IMR-90 (cell line): ENCODE results near the gene SSNA1.

ENCODE experiments used
- CEBPB ChIP-seq: IDR thresholded peaks from 2 replicates; pipeline ENCODE4 v1.6.1; 2012; ENCODE audit warnings: low read depth, low read length, improper control_type of control experiment
- CTCF ChIP-seq: conservative IDR thresholded peaks from 2 replicates; pipeline ENCODE4 v1.5.1; 2012; ENCODE audit warnings: mild to moderate bottlenecking, low read depth, low read length, improper control_type of control experiment
- MXI1 ChIP-seq: IDR thresholded peaks from 2 replicates; pipeline ENCODE4 v1.6.1; 2012; ENCODE audit warnings: low read depth, mild to moderate bottlenecking, low read length, moderate library complexity, borderline replicate concordance
- POLR2A ChIP-seq: IDR thresholded peaks from 2 replicates; pipeline ENCODE4 v1.6.1; 2012; ENCODE audit warnings: mild to moderate bottlenecking, low read depth, low read length

GRCh38 chr9:137166380-137167229 is 21.9 kb upstream of the SSNA1 start:
- TF ChIP-seq POLR2A (no peak), CTCF (no peak), CEBPB (no peak), MXI1 (no peak)
